Left ventricle myocardium inferior (tissue), 1 donor: ENCODE measurements around the gene ELOB. TPM values are rescaled to one million over a fixed set of nuclear protein-coding genes. Genes with fewer than 3 reads are reported as not detected.

Source experiments
- DNase-seq: peaks from one replicate; pipeline ENCODE4 v3.0.0-alpha.2; 2020
- H3K27ac ChIP-seq: fragments of 200-600 bp; replicated peaks from 2 replicates; pipeline ENCODE4 v1.8.0; 2021
- H3K27me3 ChIP-seq: fragments of 200-600 bp; 2 replicates; pipeline ENCODE4 v1.8.0; 2021; ENCODE audit warnings: low read depth
- H3K36me3 ChIP-seq: fragments of 200-600 bp; 2 replicates; pipeline ENCODE4 v1.8.0; 2021
- H3K4me1 ChIP-seq: fragments of 200-600 bp; 2 replicates; pipeline ENCODE4 v1.8.0; 2021
- H3K4me3 ChIP-seq: fragments of 200-600 bp; 2 replicates; pipeline ENCODE4 v1.8.0; 2021; ENCODE audit warnings: mild to moderate bottlenecking, moderate library complexity
- H3K9me3 ChIP-seq: fragments of 200-600 bp; replicated peaks from 2 replicates; pipeline ENCODE4 v1.8.0; 2021
- CTCF ChIP-seq: fragments of 200-600 bp; IDR thresholded peaks from 2 replicates; pipeline ENCODE4 v1.8.0; 2021; ENCODE audit warnings: antibody characterized with exemption, mild to moderate bottlenecking, borderline replicate concordance
- intact Hi-C: fragments of 100-400 bp; cut with micrococcal nuclease; formaldehyde crosslinking; loops from one replicate; pipeline ENCODE4 v1.11.0; 2022
- total RNA-seq: library from RNA; stranded (reverse); fragmentation: NEBNext Ultra II Directional; extraction: Animal tissue kit (Norgen Biotek cat#: 25700); gene quantifications from one replicate; pipeline ENCODE4 v1.2.1, GENCODE V29; 2021
- donor health status: DM: no; HTN: yes; CAD: no; lungs with severe emphysema.

ELOB gene
- total RNA-seq, 1 donor from 2014 or later: 304 TPM

DNA sequence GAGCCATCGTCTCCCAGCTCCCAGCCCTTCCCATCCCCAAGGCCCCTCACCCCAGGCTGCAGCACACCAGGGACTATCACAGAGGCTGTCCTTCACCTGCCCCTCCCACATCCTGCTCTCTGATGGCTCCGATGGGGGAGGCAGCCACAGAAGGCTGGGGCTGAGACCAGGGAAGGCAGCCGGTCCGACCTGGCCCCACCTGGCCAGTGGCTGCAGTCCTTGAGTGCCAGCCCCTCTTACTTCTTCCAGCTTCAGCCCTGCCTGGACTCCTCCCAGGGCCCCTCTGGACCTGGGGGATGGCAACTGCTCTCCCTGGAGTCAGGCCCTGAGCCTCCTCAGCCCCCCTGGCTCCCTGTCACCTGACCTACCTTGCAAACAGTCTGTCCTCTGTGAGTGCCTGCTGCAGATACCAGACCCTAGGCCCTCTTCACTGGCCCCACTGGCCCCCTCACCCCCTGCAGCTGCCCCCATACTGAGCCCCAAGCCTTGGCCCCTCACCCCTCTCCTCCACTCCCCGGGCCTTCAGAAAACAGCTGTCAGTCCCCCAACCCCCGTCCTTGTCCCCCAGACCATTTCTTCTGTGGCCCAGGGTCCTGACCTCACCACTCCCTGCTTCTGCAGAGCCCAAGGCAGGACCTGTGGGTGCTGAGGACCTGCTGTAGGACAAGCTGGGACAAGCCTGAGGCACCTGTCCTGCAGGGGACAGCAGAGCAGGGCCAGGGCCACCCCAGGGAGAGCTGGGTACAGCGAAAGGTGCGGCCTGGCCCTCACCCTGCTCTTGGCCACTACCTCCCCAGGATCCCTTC, 37.3 kb downstream of the ELOB start:
- Histone ChIP-seq H3K27ac (no peak overlapping the region), H3K4me3 (no peak overlapping the region), H3K9me3 (no peaks in the 10 kb centered on the region), H3K4me1 (no peaks in the 10 kb centered on the region), H3K36me3 (no peaks in the 10 kb centered on the region), H3K27me3 (peaks cover 52% of the 10 kb centered on the region)
- TF ChIP-seq CTCF: no peak
- intact Hi-C loops: no loop called here
- DNase-seq: no peak

GRCh38 chr16:2738615-2739014, 38.5 kb downstream of the ELOB start:
- intact Hi-C loops: no loop called here
- Histone ChIP-seq H3K27me3 (peaks cover 58% of the 10 kb centered on the region), H3K4me3 (no peak overlapping the region), H3K36me3 (no peaks in the 10 kb centered on the region), H3K27ac (no peak overlapping the region), H3K4me1 (no peaks in the 10 kb centered on the region), H3K9me3 (no peaks in the 10 kb centered on the region)
- no peak for TF ChIP-seq CTCF
- no peak for DNase-seq

DNA sequence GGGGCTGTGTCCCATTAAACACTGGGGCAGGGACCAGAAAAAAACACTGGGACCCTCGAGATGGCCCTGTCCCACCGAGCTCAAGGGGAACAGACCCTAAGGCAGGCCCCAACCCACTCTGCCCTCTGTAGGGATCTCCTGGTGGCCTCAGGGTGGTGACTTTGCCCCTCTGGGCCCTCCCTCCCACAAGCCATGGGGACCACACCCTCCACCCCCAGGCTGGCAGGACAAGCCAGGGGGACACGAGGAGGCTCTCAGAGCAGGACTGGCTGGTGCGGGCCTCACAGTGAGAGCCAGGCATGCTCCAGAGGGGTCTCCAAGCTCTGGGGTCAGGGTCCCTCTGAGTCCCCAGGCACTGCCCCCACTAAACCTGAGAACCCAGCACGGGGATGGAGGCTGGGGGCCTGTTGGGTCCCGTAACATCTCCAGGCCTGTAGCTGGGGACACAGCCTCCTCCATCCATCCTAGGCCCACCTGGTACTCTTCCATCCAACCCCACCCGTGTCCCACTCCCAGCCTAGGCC, 39.1 kb downstream of the ELOB start:
- intact Hi-C loops: no loop called here

GRCh38 chr16:2737238-2737605, 39.9 kb downstream of the ELOB start:
- no peak overlapping the region for H3K27ac ChIP-seq
- intact Hi-C loops: no loop called here
- no peak for TF ChIP-seq CTCF
- no peaks in the 10 kb centered on the region for H3K9me3 ChIP-seq
- DNase-seq: no peak
- H3K4me3 ChIP-seq: no peak overlapping the region
- no peaks in the 10 kb centered on the region for H3K4me1 ChIP-seq
- no peaks in the 10 kb centered on the region for H3K36me3 ChIP-seq
- peaks cover 61% of the 10 kb centered on the region for H3K27me3 ChIP-seq

More for the DNA sequence above, 39.1 kb downstream of the ELOB start:
- Histone ChIP-seq H3K27me3 (peaks cover 61% of the 10 kb centered on the region), H3K4me3 (no peak overlapping the region), H3K4me1 (no peaks in the 10 kb centered on the region), H3K36me3 (no peaks in the 10 kb centered on the region), H3K9me3 (no peaks in the 10 kb centered on the region), H3K27ac (no peak overlapping the region)
- DNase-seq: no peak
- no peak for TF ChIP-seq CTCF

GRCh38 chr16:2736476-2737237, 40.4 kb downstream of the ELOB start:
- H3K36me3 ChIP-seq: no peaks in the 10 kb centered on the region
- intact Hi-C loops: no loop called here
- no peak overlapping the region for H3K4me3 ChIP-seq
- H3K4me1 ChIP-seq: no peaks in the 10 kb centered on the region
- peaks cover 61% of the 10 kb centered on the region for H3K27me3 ChIP-seq
- no peak for TF ChIP-seq CTCF
- DNase-seq: no peak
- H3K27ac ChIP-seq: no peak overlapping the region
- no peaks in the 10 kb centered on the region for H3K9me3 ChIP-seq
